Dendritic cell treated with granulocyte-macrophage colony-stimulating factor and Interleukin-4, amounts not matched to agents 40 ng/mL and 50 ng/mL, for 4 days (primary cell): ENCODE data around the gene NCEH1.
"Not testable (repeated sequence)": the region's sequence is repeated elsewhere in the genome, so short reads cannot be mapped to it uniquely, and the experiment has no call there.

Experiments
- H3K27ac Mint-ChIP-seq: one replicate; pipeline ENCODE4 v1.8.0; 2022; ENCODE audit warnings: mild to moderate bottlenecking, mixed read lengths
- H3K27me3 Mint-ChIP-seq: one replicate; pipeline ENCODE4 v1.8.0; 2022; ENCODE audit warnings: mild to moderate bottlenecking, mixed read lengths
- H3K36me3 Mint-ChIP-seq: one replicate; pipeline ENCODE4 v1.8.0; 2022; ENCODE audit warnings: low read depth, mixed read lengths
- H3K4me1 Mint-ChIP-seq: one replicate; pipeline ENCODE4 v1.8.0; 2022; ENCODE audit warnings: low read depth, mixed read lengths
- H3K4me3 Mint-ChIP-seq: one replicate; pipeline ENCODE4 v1.8.0; 2022; ENCODE audit warnings: mild to moderate bottlenecking, moderate library complexity, mixed read lengths
- H3K9me3 Mint-ChIP-seq: one replicate; pipeline ENCODE4 v1.8.0; 2022; ENCODE audit warnings: mixed read lengths
- intact Hi-C: fragments of 100-400 bp; cut with micrococcal nuclease; formaldehyde crosslinking; loops from one replicate; pipeline ENCODE4 v1.15.0; 2022

The NCEH1 gene, protein sequence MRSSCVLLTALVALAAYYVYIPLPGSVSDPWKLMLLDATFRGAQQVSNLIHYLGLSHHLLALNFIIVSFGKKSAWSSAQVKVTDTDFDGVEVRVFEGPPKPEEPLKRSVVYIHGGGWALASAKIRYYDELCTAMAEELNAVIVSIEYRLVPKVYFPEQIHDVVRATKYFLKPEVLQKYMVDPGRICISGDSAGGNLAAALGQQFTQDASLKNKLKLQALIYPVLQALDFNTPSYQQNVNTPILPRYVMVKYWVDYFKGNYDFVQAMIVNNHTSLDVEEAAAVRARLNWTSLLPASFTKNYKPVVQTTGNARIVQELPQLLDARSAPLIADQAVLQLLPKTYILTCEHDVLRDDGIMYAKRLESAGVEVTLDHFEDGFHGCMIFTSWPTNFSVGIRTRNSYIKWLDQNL

GRCh38 chr3:172710664-172711453 is at the start of gene NCEH1:
Gene NCEH1, minus strand, starts transcription at chr3:172711067. Its CDS starts 83 bp downstream, at chr3:172710984.
- peak within 1 kb of the TSS; percentile 99 for H3K27ac Mint-ChIP-seq
- intact Hi-C loops: loop anchor here (1.0 to 2.0 kb wide), 3 partner anchors 18 to 39 kb away; partner anchors contain the start of gene ECT2
- H3K4me3 Mint-ChIP-seq: peak within 1 kb of the TSS; percentile 96
- H3K4me1 Mint-ChIP-seq: peaks cover 22% of the 10 kb centered on the region
- no peaks in the 10 kb centered on the region for H3K27me3 Mint-ChIP-seq
- H3K9me3 Mint-ChIP-seq: no peaks in the 10 kb centered on the region
- H3K36me3 Mint-ChIP-seq: peaks cover 12% of the 10 kb centered on the region

DNA sequence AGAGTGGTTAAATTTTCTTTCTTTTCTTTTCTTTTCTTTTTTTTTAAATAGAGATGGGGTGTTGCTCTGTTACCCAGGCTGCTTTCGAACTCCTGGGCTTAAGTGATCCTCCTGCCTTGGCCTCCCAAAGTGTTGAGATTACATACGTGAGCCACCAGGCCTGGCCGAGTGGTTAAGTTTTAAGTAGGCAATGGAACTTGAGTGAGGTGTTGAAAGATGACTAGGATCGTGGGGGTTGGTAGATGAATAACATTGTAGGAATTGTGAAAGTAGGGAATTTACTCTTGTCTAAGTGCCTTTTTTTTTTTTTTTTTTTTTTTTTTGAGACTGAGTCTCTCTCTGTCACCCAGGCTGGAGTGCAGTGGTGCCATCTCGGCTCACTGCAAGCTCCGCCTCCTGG is 49.5 kb upstream of the NCEH1 start:
- intact Hi-C loops, H3K9me3 Mint-ChIP-seq, H3K4me3 Mint-ChIP-seq, H3K27me3 Mint-ChIP-seq, H3K4me1 Mint-ChIP-seq, H3K27ac Mint-ChIP-seq: not testable (repeated sequence)
- peaks cover 63% of the 10 kb centered on the region for H3K36me3 Mint-ChIP-seq

DNA sequence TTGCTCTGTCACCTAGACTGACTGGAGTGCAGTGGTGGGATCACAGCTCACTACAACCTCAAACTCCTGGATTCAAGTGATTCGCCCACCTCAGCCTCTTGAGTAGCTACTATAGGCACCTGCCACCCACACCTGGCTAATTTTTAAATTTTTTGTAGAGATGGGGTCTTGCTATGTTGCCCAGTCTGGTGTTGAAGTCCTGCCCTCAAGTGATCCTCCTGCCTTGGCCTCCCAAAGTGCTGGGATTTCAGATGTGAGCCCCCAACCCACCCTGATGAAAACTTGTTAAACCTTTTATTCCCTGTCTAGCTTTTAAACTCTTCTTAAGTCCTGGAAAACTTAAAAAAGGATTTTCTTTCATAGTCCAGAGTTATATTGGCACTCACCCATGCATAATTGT is 42.3 kb upstream of the NCEH1 start:
- Mint-ChIP-seq H3K4me1 (peaks cover 22% of the 10 kb centered on the region), H3K4me3 (no peak overlapping the region), H3K9me3 (no peaks in the 10 kb centered on the region), H3K27me3 (no peaks in the 10 kb centered on the region), H3K27ac (no peak overlapping the region), H3K36me3 (peaks cover 36% of the 10 kb centered on the region)
- intact Hi-C loops: no loop called here

GRCh38 chr3:172752651-172753050 is 41.8 kb upstream of the NCEH1 start:
- Mint-ChIP-seq H3K4me3 (no peak overlapping the region), H3K36me3 (peaks cover 31% of the 10 kb centered on the region), H3K27ac (no peak overlapping the region), H3K9me3 (no peaks in the 10 kb centered on the region), H3K27me3 (no peaks in the 10 kb centered on the region), H3K4me1 (peaks cover 22% of the 10 kb centered on the region)
- intact Hi-C loops: no loop called here

GRCh38 chr3:172751175-172751704 is 40.4 kb upstream of the NCEH1 start:
- Mint-ChIP-seq H3K4me3 (peak overlapping the region; percentile 96), H3K4me1 (peaks cover 22% of the 10 kb centered on the region), H3K27me3 (no peaks in the 10 kb centered on the region), H3K9me3 (no peaks in the 10 kb centered on the region), H3K27ac (peak overlapping the region; percentile 91), H3K36me3 (peaks cover 20% of the 10 kb centered on the region)
- intact Hi-C loops: loop anchor here (2.0 kb wide), 1 partner anchor 52 kb away; no protein-coding TSS in a partner anchor

GRCh38 chr3:172750368-172751174 is 39.7 kb upstream of the NCEH1 start, which contains the start of gene ECT2:
Gene ECT2, plus strand, starts transcription at chr3:172750726. Its CDS starts 3,805 bp downstream, at chr3:172754531.
- Mint-ChIP-seq H3K9me3 (no peaks in the 10 kb centered on the region), H3K4me1 (peaks cover 22% of the 10 kb centered on the region), H3K27me3 (no peaks in the 10 kb centered on the region), H3K27ac (peak within 1 kb of the TSS; percentile 91), H3K4me3 (peak within 1 kb of the TSS; percentile 96), H3K36me3 (peaks cover 20% of the 10 kb centered on the region)
- intact Hi-C loops: loop anchor here (1.0 to 2.0 kb wide), 3 partner anchors 39 to 77 kb away; partner anchors contain the start of gene NCEH1

GRCh38 chr3:172750069-172750367 is 39.2 kb upstream of the NCEH1 start:
- peak overlapping the region; percentile 91 for H3K27ac Mint-ChIP-seq
- no peaks in the 10 kb centered on the region for H3K9me3 Mint-ChIP-seq
- H3K4me3 Mint-ChIP-seq: peak overlapping the region; percentile 96
- no peaks in the 10 kb centered on the region for H3K27me3 Mint-ChIP-seq
- peaks cover 22% of the 10 kb centered on the region for H3K4me1 Mint-ChIP-seq
- intact Hi-C loops: loop anchor here (1.0 to 2.0 kb wide), 3 partner anchors 39 to 77 kb away; partner anchors contain the start of gene NCEH1
- peaks cover 16% of the 10 kb centered on the region for H3K36me3 Mint-ChIP-seq

DNA sequence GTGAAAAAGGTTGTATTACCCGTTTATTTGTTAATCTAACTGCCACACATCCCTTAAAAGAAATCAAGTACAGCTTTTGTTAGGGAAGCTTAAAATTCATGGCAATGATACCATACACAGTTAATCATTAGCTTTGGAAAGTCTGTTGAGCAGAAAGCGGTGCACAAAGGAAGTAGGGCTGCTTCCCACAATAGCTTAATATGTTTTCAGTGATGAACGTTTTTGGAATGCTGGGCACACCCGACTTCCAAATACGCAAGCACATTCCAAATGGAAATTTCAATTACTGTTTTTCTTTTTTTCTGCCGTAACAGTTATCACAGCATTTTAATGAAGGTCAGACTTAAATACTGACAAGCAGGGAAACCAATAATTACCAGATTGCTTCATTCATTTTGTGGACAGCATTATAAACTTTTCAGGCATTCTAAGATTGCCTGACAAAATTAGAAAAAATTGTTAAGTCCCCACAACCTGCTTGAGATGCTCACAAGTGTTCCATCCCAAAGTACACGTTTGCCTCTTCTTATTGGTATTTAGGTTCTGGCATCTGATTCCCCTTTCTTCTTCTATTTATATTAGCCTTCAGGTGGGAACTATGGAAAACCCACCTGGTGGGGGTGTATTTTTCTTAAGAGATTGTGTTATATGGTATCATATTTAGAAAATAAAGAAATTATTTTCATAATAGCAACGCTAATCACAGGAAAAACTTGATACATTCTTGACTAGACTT is 38.5 kb upstream of the NCEH1 start:
- Mint-ChIP-seq H3K9me3 (no peaks in the 10 kb centered on the region), H3K36me3 (peaks cover 12% of the 10 kb centered on the region), H3K27me3 (no peaks in the 10 kb centered on the region), H3K4me1 (peaks cover 22% of the 10 kb centered on the region), H3K27ac (peak overlapping the region; percentile 91), H3K4me3 (peak overlapping the region; percentile 96)
- intact Hi-C loops: no loop called here

- Mint-ChIP-seq H3K9me3 (no peaks in the 10 kb centered on the region), H3K27me3 (no peaks in the 10 kb centered on the region), H3K4me1 (peaks cover under 1% of the 10 kb centered on the region), H3K36me3 (peaks cover 7% of the 10 kb centered on the region), H3K27ac (no peak overlapping the region), H3K4me3 (no peak overlapping the region)
- intact Hi-C loops: no loop called here
Measured at GRCh38 chr3:172746475-172746874, 35.6 kb upstream of the NCEH1 start.

DNA sequence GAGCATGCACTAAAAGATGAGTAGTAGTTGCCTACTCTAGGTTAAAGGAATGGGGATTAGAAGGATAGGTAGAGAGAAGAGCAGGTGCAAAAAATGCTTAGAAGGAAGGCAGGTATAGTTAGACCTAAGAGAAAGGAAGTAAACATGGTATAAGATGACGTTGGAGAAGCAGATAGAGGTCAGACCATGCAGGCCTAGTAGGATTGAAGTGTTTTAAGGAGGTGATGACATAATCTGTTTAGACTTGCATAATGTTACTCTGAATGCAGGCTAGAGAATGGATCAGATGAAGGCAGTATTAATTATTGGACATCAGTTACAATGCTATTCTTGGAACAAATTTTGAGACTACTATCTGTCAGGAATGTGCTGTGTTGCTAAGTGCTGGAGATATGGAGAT is 28.6 kb upstream of the NCEH1 start:
- Mint-ChIP-seq H3K4me1 (no peaks in the 10 kb centered on the region), H3K27me3 (no peaks in the 10 kb centered on the region), H3K27ac (no peak overlapping the region), H3K4me3 (no peak overlapping the region), H3K36me3 (no peaks in the 10 kb centered on the region), H3K9me3 (no peaks in the 10 kb centered on the region)
- intact Hi-C loops: no loop called here

DNA sequence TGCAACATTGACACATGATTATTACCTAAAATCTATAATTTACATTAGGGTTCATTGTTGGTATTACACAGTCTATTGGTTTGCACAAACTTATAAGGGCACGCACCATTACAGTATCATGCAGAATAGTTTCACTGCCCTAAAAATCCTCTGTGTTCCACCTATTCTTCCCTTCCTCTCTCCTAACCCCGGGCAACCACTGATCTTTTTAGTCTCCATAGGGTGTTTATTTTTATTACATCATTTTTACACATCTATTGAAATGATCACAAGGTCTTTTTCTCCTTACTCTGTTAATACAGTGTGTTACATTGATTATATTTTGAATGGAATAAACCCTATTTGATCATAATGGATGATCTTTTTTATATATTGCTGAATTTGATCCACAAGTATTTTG is 24.1 kb upstream of the NCEH1 start:
- Mint-ChIP-seq H3K4me1 (no peaks in the 10 kb centered on the region), H3K27me3 (no peaks in the 10 kb centered on the region), H3K4me3 (no peak overlapping the region), H3K27ac (no peak overlapping the region), H3K36me3 (no peaks in the 10 kb centered on the region), H3K9me3 (no peaks in the 10 kb centered on the region)
- intact Hi-C loops: no loop called here

DNA sequence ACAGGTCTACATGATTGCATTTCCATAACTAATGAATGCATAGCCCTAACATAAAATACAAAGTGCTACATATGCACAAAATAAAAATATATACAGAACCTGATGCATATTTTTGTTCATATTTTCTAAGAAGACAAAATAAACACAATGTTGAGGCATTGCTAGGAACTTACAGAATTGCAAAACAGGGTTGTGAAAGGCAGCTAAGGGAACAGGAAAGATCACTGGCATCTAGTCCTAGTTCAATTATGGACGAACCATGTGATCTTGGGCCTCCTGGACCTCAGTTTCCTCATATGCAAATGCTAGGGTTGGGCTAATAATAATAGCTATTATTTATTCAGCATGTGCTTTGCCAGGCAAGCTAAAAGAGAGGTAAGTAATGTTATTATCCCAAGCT is 15.5 kb upstream of the NCEH1 start:
- H3K27ac Mint-ChIP-seq: no peak overlapping the region
- no peak overlapping the region for H3K4me3 Mint-ChIP-seq
- no peaks in the 10 kb centered on the region for H3K4me1 Mint-ChIP-seq
- intact Hi-C loops: no loop called here
- no peaks in the 10 kb centered on the region for H3K36me3 Mint-ChIP-seq
- H3K9me3 Mint-ChIP-seq: peaks cover 16% of the 10 kb centered on the region
- H3K27me3 Mint-ChIP-seq: no peaks in the 10 kb centered on the region

- H3K9me3 Mint-ChIP-seq: peaks cover 32% of the 10 kb centered on the region
- H3K27me3 Mint-ChIP-seq, intact Hi-C loops, H3K36me3 Mint-ChIP-seq, H3K4me3 Mint-ChIP-seq, H3K4me1 Mint-ChIP-seq, H3K27ac Mint-ChIP-seq: not testable (repeated sequence)
Measured at GRCh38 chr3:172722536-172723040, 11.7 kb upstream of the NCEH1 start.
